ENCODE data around the gene TMEM82.

GRCh38 chr1:15732686-15733081, 9.6 kb upstream of the TMEM82 start:
- TF ChIP-seq POLR2AphosphoS5 (IDR thresholded peaks at IDR 0.05; ENCODE audit: low read depth, low read length) (no peak), POLR2A (IDR thresholded peaks at IDR 0.05; ENCODE audit: low read depth, low read length) (no peak), SPI1 (IDR thresholded peaks at IDR 0.05; ENCODE audit: low read depth, low read length) (no peak)
